PFSK-1 (cell line): ENCODE measurements around the gene HCFC1.

ENCODE experiments used
- FOXP2 ChIP-seq: optimal IDR thresholded peaks from 2 replicates; pipeline ENCODE3; 2011; ENCODE audit warnings: borderline replicate concordance, control low read depth, inconsistent platforms; ENCODE audit not compliant: insufficient read depth; ENCODE audit errors: extremely low read length, extremely low read depth
- POLR2AphosphoS5 ChIP-seq: IDR thresholded peaks from 2 replicates; pipeline ENCODE4 v1.6.1; 2012; ENCODE audit warnings: low read depth, mild to moderate bottlenecking, control low read depth, low read length, moderate library complexity
- REST ChIP-seq, 2 experiments: IDR thresholded peaks; 2 replicates each; pipeline versions ENCODE4 v1.6.1 to v1.8.0; 2011 to 2012; ENCODE audit warnings: low read depth in 2 of 2, low read length in 2 of 2, control low read depth in 1 of 2, inconsistent platforms in 1 of 2, mild to moderate bottlenecking in 1 of 2, moderate library complexity in 1 of 2; ENCODE audit not compliant: insufficient read depth in 1 of 2
- SIN3A ChIP-seq: IDR thresholded peaks from 2 replicates; pipeline ENCODE4 v1.6.1; 2012; ENCODE audit warnings: mild to moderate bottlenecking, low read length, moderate library complexity, borderline replicate concordance; ENCODE audit not compliant: insufficient read depth
- TAF1 ChIP-seq: IDR thresholded peaks from 2 replicates; pipeline ENCODE4 v1.6.1; 2012; ENCODE audit warnings: low read length, control low read depth, borderline replicate concordance; ENCODE audit not compliant: insufficient read depth

Gene HCFC1

GRCh38 chrX:153974726-153975286 is 3.2 kb upstream of the HCFC1 start:
- TF ChIP-seq POLR2AphosphoS5 (no peak), REST (IDR thresholded peaks at IDR 0.05; ENCODE audit: insufficient read depth in 1 of 2, low read depth in 2 of 2, low read length in 2 of 2) (no peak), TAF1 (no peak), SIN3A (no peak), FOXP2 (no peak)

DNA sequence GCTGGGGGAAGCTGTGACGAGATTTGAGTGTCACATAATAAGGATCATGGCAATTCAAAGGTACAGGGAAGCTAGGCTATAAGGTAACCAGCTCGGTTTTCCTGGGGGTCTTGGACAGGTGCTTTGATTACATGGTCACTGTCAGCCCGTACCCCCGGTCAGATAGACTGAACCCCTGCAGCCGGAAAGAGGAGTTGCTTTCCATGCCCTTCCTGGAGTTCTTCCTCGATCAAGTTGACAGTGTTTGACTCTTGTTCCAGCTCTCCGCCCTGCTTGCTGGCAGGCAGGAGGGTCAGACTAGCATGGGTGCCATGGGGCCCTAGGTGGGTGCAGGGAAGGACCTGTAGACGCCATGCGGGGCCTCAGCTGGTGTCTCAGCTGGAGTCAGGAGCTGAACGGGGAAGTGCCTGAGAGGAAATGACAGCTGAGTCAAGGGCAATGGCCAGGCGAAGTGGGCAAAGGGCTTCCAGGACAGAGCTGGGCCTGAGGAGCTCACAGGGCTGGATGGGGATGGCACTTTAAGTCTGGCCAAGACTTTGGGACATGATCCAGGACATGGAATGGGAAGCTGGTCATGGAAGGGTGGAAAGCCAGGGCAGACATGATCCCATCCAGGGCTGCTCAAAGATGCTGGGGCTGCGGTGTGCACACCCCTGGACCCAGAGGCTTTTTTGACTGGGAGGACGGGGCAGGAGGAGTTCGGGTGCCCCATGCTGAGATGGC is 2.5 kb upstream of the HCFC1 start:
- TF ChIP-seq POLR2AphosphoS5 (no peak), FOXP2 (no peak), SIN3A (no peak), REST (IDR thresholded peaks at IDR 0.05; ENCODE audit: insufficient read depth in 1 of 2, low read depth in 2 of 2, low read length in 2 of 2) (no peak), TAF1 (no peak)

DNA sequence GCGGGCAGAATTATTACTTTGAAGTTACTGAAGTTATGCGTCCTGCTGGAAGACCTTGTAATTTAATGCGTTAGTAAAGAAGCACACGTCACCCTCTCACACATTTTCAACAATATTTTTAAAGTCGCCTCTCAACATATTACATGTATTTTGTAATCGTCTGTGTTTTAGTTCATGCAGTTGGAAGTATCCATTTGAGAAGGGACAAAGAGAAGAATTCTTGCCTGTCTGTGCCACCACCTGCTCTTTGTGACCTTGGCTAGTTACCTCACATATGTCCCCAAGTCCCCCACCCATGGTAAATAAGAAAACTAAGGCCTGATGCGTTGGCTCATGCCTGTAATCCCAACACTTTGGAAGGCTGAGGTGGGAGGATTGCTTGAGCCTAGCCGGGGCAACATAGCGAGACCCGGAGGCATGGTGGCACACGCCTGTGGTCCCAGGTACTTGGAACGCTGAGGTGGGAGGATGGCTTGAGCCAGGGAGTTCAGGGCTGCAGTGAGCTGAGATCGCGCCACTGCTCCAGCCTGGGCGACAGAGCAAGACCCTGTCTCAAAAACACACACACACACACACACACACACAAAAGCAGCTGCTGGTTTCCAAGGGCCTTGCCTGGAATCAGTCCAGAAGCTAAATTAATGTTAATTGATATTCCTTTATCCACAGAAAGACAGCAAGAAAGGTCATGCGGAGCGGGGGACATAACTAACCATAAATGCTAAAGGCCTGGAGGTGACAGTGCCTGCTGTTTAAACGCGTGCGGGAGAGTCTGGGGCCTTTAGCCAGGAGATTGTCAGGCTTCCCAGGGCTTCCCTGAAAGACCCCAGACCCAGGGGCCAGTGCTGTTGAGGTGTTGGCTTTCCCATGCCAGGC is 1.7 kb upstream of the HCFC1 start:
- TF ChIP-seq TAF1, result no peak
- TF ChIP-seq FOXP2, result no peak

- TF ChIP-seq POLR2AphosphoS5 (peak; percentile 56; the same call in 1 of the 2 replicates), FOXP2 (no peak), SIN3A (no peak)
Observed at GRCh38 chrX:153972368-153973126, 929 bp upstream of the HCFC1 start, which contains the start of gene TMEM187. TSS of gene TMEM187 (plus strand) at chrX:153972754. CDS start at chrX:153982063, 9,309 bp downstream.

GRCh38 chrX:153971124-153971449 is 531 bp downstream of the HCFC1 start:
- TF ChIP-seq POLR2AphosphoS5 (no peak; the same call in 1 of the 2 replicates), TAF1 (peak; percentile 62; the same call in 1 of the 2 replicates)

DNA sequence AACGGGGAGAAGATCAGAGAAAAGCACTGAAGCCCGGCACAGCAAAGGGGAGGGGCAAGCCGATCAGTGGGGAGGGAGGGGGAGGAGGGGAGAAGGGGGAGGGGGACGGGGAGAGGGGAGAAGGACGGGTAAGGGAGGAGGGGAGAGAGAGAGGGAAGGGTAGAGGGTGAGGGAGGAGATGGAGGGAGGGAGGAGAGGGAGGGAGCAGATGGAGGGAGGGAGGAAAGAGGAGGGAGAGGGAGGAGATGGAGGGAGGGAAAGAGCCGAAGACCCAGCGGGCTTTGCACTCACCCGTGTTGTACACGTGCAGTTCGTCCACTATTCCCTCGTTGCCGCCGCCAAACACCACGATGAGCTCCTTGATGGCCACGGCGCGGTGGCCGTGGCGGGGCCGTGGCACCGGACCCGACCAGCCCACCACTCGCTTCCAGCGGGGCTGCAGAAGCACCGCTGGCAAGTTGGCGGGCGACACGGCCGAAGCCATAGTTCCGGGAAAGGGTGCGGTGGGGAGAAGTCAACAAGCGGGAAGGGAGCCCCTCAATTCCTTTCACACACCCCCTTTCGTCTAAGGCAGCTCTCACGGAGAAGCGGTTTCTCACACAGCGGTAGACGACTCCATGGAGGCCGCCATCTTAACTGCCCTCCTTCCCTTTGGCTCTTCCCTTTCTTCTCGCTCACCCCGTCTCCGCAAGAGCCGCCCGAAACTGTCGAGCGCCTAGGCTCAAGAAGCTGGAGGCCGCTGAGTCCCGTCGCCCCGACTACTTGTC is 1.1 kb downstream of the HCFC1 start:
- TF ChIP-seq TAF1, result no peak
- peak; percentile 43; the same call in 1 of the 2 replicates for TF ChIP-seq POLR2AphosphoS5
- no peak for TF ChIP-seq REST (IDR thresholded peaks at IDR 0.05; ENCODE audit: insufficient read depth in 1 of 2, low read depth in 2 of 2, low read length in 2 of 2)
- TF ChIP-seq FOXP2, result no peak
